HG03103 (cell line): ENCODE results near the gene KLHL26.

Experiments used
- ATAC-seq: cut with Tn5 transposase; IDR thresholded peaks from one replicate; pipeline ENCODE4 v1.9.1; 2021; ENCODE audit warnings: low read depth; ENCODE audit not compliant: unreplicated experiment

The KLHL26 gene

GRCh38 chr19:18660939-18661670 is 24.3 kb downstream of the KLHL26 start:
- no peak for ATAC-seq

DNA sequence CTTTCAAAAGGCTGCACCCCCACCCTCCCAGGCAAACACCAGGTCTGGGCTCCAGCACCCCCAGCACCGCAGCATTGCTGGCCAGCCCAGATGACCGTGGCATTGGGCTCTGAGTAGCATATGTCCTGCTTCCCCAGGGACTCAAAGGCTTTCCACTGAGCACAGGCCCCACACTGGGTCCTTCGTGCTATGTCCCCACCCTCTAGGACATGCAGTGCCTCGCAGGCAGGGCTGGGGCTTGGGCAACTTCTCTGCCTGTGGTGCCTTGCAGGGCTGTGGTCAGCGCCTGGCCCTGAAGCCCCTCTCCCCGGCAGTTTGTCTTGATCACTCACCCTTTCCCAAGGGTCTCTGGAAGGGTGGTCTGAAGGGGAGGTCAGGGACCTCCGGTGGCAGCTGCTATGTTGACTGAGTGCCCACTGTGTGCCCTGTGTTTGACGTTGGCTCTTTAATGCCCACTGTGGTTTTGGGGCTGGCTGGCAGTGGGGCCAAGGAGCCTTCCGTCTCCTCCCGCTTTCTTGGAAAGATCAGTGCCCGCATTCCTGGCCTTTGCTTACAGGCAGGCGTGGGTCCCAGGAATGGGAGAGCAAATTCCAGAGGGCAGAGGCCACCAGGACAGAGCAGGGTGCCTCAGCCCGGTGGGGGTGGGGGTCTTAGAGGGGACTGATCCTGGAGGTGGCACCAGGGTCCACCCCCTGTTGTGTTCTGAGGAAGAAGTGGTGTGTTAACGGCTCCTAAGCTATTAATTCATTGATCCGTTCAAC is 26.3 kb downstream of the KLHL26 start:
- no peak for ATAC-seq

DNA sequence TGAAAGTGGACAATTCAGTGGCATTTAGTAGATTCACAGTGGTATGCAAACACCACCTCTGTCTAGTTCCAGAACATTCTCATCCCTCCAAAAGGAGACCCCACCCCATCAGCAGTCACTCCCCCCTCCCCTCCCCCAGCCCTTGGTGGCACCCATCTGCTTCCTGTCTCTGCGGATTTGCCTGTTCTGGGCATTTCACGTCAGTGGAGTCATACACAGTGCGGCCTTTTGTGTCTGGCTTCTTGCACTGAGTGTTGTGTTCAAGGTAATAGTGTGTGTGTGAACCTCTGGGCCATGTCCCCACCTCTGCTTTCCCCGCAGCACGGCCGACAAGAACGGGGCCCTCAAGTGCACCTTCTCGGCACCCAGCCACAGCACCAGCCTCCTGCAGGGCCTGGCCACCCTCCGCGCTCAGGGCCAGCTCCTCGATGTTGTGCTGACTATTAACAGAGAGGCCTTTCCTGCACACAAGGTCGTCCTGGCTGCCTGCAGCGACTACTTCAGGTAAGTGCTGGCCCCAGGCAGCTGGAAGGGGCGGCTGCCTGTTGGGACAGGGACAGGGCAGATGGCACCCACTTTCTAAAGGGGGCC is 27.2 kb downstream of the KLHL26 start:
- no peak for ATAC-seq

DNA sequence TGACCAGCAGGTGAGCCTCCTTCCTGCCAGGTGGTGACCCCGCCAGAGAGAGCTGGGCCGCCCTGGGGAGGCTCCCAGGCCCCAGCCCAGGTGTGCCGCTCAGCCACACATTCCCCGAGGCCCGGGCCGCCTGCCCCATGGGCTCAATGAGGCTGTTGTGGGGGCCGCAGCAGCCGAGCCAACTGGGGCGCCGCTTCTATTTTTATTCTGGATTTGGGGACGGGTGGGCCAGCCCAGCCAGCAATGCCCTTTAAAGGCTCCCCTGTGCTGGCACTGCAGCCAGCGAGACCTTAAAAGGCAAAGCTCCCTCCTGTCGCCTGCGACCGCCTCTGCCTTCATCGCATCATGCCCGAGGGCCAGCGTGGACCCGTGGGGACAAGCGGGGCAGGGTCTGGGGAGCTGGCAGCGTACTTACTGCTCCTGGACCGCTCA is 29.0 kb downstream of the KLHL26 start:
- no peak for ATAC-seq

GRCh38 chr19:18666317-18666716 is 29.5 kb downstream of the KLHL26 start:
- no peak for ATAC-seq

DNA sequence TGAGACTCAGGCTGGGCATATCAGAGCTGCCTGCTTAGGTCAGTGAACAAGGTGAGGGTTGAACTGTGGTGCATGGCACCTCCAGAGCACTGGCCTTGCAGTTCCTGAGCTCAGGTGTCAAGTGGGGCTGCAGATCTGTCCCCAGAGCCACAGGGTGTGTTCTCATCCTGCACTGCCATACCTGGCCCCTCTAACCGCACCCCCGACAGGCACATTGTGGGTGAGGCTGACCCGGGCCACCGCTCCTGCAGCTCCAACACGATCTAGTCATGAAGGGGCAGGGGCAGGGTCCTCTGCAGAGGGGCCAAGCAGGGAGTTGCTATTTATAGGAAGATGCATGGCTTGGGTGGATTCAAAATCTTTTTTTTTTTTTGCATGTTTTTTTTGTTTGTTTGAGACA is 30.0 kb downstream of the KLHL26 start:
- no peak for ATAC-seq

DNA sequence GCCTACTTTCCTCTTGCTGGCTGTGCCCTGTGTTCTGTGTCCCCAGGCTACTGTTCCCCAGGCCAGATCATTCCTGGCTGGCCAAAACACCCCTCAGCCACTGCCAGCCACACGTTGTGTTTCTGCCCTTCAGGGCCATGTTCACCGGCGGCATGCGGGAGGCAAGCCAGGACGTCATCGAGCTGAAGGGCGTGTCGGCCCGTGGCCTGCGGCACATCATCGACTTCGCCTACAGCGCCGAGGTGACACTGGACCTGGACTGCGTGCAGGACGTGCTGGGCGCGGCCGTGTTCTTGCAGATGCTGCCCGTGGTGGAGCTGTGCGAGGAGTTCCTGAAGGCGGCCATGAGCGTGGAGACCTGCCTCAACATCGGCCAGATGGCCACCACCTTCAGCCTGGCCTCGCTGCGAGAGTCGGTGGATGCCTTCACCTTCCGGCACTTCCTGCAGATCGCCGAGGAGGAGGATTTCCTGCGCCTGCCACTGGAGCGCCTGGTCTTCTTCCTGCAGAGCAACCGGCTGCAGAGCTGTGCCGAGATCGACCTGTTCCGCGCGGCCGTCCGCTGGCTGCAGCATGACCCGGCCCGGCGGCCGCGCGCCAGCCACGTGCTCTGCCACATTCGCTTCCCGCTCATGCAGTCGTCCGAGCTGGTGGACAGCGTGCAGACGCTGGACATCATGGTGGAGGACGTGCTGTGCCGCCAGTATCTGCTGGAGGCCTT is 30.9 kb downstream of the KLHL26 start:
- no peak for ATAC-seq

- no peak for ATAC-seq
Observed at GRCh38 chr19:18668252-18668631, 31.4 kb downstream of the KLHL26 start.

DNA sequence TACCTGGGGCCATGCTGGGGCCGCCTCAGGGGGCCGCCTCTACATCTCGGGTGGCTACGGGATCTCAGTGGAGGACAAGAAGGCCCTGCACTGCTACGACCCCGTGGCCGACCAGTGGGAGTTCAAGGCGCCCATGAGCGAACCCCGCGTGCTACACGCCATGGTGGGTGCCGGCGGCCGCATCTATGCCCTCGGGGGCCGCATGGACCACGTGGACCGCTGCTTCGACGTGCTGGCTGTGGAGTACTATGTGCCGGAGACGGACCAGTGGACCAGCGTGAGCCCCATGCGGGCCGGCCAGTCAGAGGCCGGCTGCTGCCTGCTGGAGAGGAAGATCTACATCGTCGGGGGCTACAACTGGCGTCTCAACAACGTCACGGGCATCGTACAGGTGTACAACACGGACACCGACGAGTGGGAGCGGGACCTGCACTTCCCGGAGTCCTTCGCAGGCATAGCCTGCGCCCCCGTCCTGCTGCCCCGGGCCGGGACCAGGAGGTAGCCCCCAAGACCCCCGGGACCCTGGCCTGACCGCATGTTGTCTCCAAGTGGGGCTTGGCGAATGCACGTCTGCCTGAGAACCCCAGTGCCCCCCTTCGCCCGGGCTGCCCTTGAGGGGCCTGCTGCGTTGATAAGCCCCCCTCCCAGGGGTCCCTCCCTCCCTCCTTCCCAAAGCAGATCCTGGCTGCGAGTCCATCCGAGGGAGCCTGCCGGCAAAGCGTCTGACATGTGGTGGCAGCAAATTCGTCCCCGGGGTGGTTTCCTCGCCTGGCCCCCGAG is 32.1 kb downstream of the KLHL26 start:
- no peak for ATAC-seq

GRCh38 chr19:18669524-18669817 is 32.6 kb downstream of the KLHL26 start:
- ATAC-seq: no peak

DNA sequence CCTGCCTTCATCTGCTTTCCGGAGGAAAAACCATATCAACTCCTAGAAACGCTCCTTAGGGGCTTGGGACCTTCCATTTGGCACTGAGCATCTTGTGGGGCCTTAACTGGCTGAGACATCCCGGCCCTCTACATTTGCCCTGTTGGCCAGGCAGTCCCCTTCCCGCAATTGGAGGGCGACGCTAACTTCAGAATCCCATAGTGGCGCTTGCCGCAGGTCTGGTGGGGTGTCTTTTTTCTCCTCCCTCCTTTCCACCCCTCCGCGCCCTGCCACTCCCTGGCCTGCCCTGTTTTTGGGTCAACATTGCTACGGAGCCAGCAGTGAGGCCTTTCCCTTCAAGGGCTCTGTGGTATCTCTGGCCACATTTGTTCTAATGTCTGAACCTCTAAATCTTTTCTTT is 33.1 kb downstream of the KLHL26 start:
- no peak for ATAC-seq

GRCh38 chr19:18670312-18670711 is 33.5 kb downstream of the KLHL26 start:
- ATAC-seq: no peak

DNA sequence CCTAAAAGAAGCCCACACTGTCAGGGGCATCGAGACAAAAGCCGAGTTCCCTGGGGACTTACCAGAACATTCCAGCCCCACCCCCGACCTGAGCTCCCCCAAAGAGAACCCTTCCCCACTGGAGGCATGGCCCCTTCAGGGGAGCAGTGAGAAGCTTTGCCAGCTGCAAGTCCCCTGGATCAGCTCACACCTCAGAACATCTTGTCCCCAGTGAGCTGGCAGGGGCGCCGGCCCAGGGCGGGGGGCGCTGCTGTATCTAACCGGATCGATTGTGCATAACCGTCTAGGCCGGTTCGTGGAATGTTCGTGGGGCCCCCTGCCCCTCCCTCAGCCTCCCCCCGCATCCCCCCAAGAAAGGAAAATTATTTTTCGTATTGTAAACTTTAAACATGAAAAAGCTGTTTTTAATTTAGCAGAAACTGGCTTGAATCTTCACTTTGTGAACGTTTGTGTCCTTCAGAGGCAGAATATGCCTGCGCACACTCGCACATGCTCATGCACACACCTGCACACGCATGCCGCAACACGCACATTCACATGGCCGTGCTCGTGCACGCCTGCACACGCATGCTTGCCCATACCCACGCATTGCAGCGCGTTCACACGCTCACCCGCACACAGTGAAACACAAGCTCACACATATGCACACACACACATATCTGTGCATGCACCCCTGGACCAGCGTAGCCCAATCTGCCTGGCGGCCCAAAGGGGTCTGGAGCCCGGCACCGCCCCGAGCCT is 34.6 kb downstream of the KLHL26 start:
- no peak for ATAC-seq

GRCh38 chr19:18672044-18672451 is 35.2 kb downstream of the KLHL26 start:
- no peak for ATAC-seq

- ATAC-seq: no peak
Observed at GRCh38 chr19:18672606-18673337, 35.9 kb downstream of the KLHL26 start.

DNA sequence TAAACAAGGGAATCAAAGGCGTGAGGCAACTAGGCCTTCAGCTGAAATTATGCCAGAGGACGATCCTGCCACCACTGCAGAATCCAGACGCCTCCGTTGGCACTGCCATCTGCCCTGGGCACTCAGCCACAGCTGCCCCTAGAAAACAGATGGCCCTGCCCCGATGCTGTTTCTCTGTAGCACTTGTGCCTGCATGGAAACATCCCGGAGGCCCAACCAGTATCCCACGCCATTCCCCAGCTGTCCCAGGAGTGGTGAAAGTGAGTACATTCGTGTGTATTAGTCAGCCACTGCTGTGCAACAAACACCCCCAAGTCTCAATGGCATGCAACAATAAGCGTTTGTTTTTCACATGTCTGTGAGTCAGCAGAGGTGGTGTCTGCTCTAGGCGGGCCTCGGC is 37.8 kb downstream of the KLHL26 start:
- ATAC-seq: no peak

- no peak for ATAC-seq
Observed at GRCh38 chr19:18675779-18676178, 39.0 kb downstream of the KLHL26 start.

- ATAC-seq: no peak
Observed at GRCh38 chr19:18676692-18677091, 39.9 kb downstream of the KLHL26 start.

- no peak for ATAC-seq
Observed at GRCh38 chr19:18677156-18677555, 40.3 kb downstream of the KLHL26 start.
